Measurements from ENCODE around the gene NKX2-3. TPM values are rescaled to one million over a fixed set of nuclear protein-coding genes. Genes with fewer than 3 reads are reported as not detected.

NKX2-3 gene
- total and polyA plus RNA-seq, 8 donors: 0.28 to 6.2 (median 1.3) TPM

- no peaks in the 10 kb centered on the region for H3K4me1 ChIP-seq
- intact Hi-C loops (cut with DNase I): no loop called here
- no peaks in the 10 kb centered on the region for H3K27me3 ChIP-seq
- no peak for TF ChIP-seq CTCF (IDR thresholded peaks at IDR 0.05)
- no peak overlapping the region for H3K27ac ChIP-seq
- no peak overlapping the region for H3K4me3 ChIP-seq
- H3K36me3 ChIP-seq: no peaks in the 10 kb centered on the region
- DNase-seq: no peak
- 38 to 63% methylated on average over 6 of the region's 6 CpGs for whole genome bisulfite sequencing, 2 donors
- FAIRE-seq: no peak
- no peak for ATAC-seq
- no peaks in the 10 kb centered on the region for H3K9me3 ChIP-seq
Observed at GRCh38 chr10:99497343-99498025, 35.3 kb upstream of the NKX2-3 start.

DNA sequence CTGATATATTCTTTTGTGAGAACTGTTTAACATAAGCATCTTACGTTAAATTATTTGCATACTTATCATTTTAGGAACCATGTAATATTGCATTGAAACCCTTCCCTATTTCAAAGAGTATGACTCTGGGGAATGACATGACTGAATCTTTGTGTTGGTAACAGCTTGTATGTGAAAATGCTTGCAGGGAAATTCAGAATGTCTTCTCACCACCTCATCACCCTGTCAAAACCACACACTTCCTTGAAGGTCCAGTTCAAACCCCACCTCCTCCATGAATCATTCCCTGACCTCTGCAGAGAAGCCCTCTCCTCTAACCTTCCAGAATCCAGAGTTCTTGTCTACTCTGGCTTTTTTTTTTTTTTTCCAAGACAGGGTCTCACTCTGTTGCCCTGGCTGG, 26.3 kb upstream of the NKX2-3 start:
- FAIRE-seq (no peak), ATAC-seq (no peak), DNase-seq (no peak)
- peaks cover 0 to 14% (median 0%) of the 10 kb centered on the region in 4 donors for H3K27me3 ChIP-seq
- no peak for TF ChIP-seq CTCF (IDR thresholded peaks at IDR 0.05)
- H3K4me3 ChIP-seq: no peak overlapping the region
- WGBS, 2 donors: 76 to 79% methylated on average over 1 of the region's 1 CpG
- H3K9me3 ChIP-seq: no peaks in the 10 kb centered on the region
- intact Hi-C loops (cut with DNase I): no loop called here
- no peaks in the 10 kb centered on the region for H3K36me3 ChIP-seq
- H3K27ac ChIP-seq: no peak overlapping the region
- H3K4me1 ChIP-seq: no peaks in the 10 kb centered on the region

- no peak for TF ChIP-seq CTCF (IDR thresholded peaks at IDR 0.05)
- Histone ChIP-seq H3K36me3 (no peaks in the 10 kb centered on the region), H3K4me1 (no peaks in the 10 kb centered on the region), H3K4me3 (no peak overlapping the region), H3K9me3 (no peaks in the 10 kb centered on the region), H3K27me3 (peaks cover 0 to 14% (median 0%) of the 10 kb centered on the region in 4 donors), H3K27ac (no peak overlapping the region)
- FAIRE-seq (no peak), ATAC-seq (no peak), DNase-seq (no peak)
- intact Hi-C loops (cut with DNase I): no loop called here
Observed at GRCh38 chr10:99507265-99507664, 25.5 kb upstream of the NKX2-3 start.

DNA sequence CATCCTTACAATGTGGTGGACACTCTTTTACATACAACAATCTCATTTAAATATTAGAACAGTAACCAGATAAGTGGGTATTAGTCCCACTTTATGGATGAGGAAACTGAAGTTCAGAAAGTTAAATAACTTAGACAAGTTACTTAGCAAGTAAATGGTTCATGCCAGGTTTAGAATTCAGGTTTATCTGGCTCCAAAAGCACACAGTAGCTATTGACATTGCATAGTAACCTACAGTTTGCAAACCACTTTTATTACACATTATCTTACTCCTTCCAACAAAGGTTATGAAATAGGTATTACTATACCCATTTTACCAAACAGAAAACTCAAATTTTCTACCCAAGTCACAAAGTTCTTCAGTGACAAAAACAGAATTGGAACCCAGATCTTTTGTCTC, 19.7 kb upstream of the NKX2-3 start:
- FAIRE-seq: no peak
- H3K27me3 ChIP-seq: peaks cover 0 to 7% (median 0%) of the 10 kb centered on the region in 4 donors
- no peak overlapping the region for H3K4me3 ChIP-seq
- H3K27ac ChIP-seq: no peak overlapping the region
- DNase-seq: no peak
- H3K4me1 ChIP-seq: no peaks in the 10 kb centered on the region
- intact Hi-C loops (cut with DNase I): no loop called here
- no peaks in the 10 kb centered on the region for H3K36me3 ChIP-seq
- no peak for ATAC-seq
- H3K9me3 ChIP-seq: no peaks in the 10 kb centered on the region
- TF ChIP-seq CTCF (IDR thresholded peaks at IDR 0.05): no peak

GRCh38 chr10:99519690-99520039, 13.1 kb upstream of the NKX2-3 start:
- no peak for ATAC-seq
- H3K4me3 ChIP-seq: no peak overlapping the region

More at GRCh38 chr10:99519690-99520039, 13.1 kb upstream of the NKX2-3 start:
- FAIRE-seq (no peak), DNase-seq (no peak)
- intact Hi-C loops (cut with DNase I): no loop called here
- 21 to 22% methylated on average over 7 of the region's 7 CpGs for WGBS, 2 donors
- H3K27me3 ChIP-seq: peaks cover 0 to 28% (median 7%) of the 10 kb centered on the region in 4 donors
- no peak overlapping the region for H3K27ac ChIP-seq
- no peaks in the 10 kb centered on the region for H3K36me3 ChIP-seq
- peaks cover 0 to 7% (median 4%) of the 10 kb centered on the region in 3 donors for H3K4me1 ChIP-seq
- no peak for TF ChIP-seq CTCF (IDR thresholded peaks at IDR 0.05)
- H3K9me3 ChIP-seq: no peaks in the 10 kb centered on the region
